NT2/D1 (cell line): ENCODE data around the gene DTX2.
"Not testable (repeated sequence)": the region's sequence is repeated elsewhere in the genome, so short reads cannot be mapped to it uniquely, and the experiment has no call there.

ENCODE experiments used
- SUZ12 ChIP-seq: IDR thresholded peaks from 2 replicates; pipeline ENCODE4 v1.6.1; 2011; ENCODE audit not compliant: insufficient read length, insufficient read depth; ENCODE audit errors: extremely low read depth
- YY1 ChIP-seq: IDR thresholded peaks from 2 replicates; pipeline ENCODE4 v1.6.1; 2011; ENCODE audit not compliant: insufficient read length, insufficient read depth

DNA sequence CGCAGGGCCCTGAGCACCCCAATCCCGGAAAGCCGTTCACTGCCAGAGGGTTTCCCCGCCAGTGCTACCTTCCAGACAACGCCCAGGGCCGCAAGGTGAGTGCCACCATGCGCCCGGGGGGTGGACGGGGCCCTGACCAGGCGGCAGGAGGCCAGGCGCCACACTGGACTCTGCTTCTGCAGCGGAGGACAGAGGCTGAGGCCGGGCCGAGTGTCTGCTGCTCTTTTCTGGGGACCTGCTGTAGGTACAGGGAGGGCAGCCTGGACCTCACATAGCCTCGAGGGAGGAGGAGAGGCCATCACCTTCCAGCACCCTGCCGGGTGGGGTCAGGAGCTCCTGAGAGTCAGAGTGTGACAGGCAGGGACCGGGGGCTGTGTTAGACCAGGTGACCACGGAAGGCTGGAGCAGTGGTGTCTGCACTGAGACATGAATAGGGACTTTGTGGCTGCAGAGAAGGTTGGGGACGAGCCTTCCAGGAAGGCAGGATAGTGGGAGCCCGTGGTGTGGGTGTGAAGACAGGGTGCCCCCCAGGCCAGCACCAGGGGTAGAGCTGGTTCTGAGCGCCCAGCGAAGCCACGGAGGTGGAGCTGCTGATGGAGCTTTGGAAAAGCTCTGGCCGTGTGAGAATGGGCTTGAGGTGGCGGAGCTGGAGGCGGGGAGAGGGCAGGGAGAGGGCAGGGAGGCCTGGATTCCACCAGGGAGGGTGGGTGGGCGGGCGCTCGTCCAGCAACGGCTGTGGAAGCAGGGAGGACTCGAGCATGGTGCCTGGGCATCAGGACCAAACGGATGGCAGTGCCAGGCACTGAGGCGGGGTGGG is 43.0 kb downstream of the DTX2 start:
- not testable (repeated sequence) for TF ChIP-seq SUZ12, YY1
